Lower leg skin (tissue), 4 donors: ENCODE data around the gene PORCN. TPM values are rescaled to one million over a fixed set of nuclear protein-coding genes. Genes with fewer than 3 reads are reported as not detected.

Experiments
- DNase-seq, 2 donors: peaks; one replicate each; pipeline ENCODE4 v3.0.0-alpha.2; 2019; ENCODE audit warnings: low spot score in 2 of 2
- H3K4me3 ChIP-seq: fragments of 200-600 bp; sonication (generic); 2 replicates; pipeline ENCODE4 v1.5.1; 2017; ENCODE audit warnings: mild to moderate bottlenecking, low read depth; ENCODE audit not compliant: poor library complexity, severe bottlenecking
- CTCF ChIP-seq, 3 donors: fragments of 450-650 bp; IDR thresholded peaks; one replicate each; pipeline ENCODE4 v1.5.1; 2016; ENCODE audit warnings: antibody characterized with exemption in 3 of 3, mild to moderate bottlenecking in 3 of 3, moderate library complexity in 2 of 3
- POLR2A ChIP-seq, 2 donors: fragments of 450-650 bp; IDR thresholded peaks; one replicate each; pipeline ENCODE4 v1.6.1; 2016 to 2017; ENCODE audit warnings: antibody characterized with exemption in 2 of 2, mild to moderate bottlenecking in 1 of 2, moderate library complexity in 1 of 2
- WGBS, 2 donors: methylation state at CpG; one replicate each; pipeline ENCODE4 v1.1.5; 2018; 5-methylcytosine and 5-hydroxymethylcytosine counted together
- intact Hi-C: fragments of 100-400 bp; cut with DNase I; formaldehyde crosslinking; loops from one replicate; pipeline ENCODE4 v1.15.0; 2023; ENCODE audit warnings: low total_unique reads
- total RNA-seq, 4 donors: library from RNA; depleted of rRNA; stranded (reverse); fragments of >200 nt; gene quantifications; one replicate each; pipeline ENCODE4 v1.1.0, GENCODE V29; 2016

The PORCN gene
- total RNA-seq, 4 donors from 2014 or later, result 18.6 to 32.0 (median 23.2) TPM

GRCh38 chrX:48478806-48479205 lies 30.0 kb upstream of the PORCN start:
- no peak for DNase-seq
- TF ChIP-seq CTCF (IDR thresholded peaks at IDR 0.05) (no peak), POLR2A (IDR thresholded peaks at IDR 0.05) (no peak)
- intact Hi-C loops, result no loop called here
- 78 to 93% methylated on average over 5 of the region's 5 CpGs for WGBS, 2 donors
- no peak overlapping the region for H3K4me3 ChIP-seq

GRCh38 chrX:48480142-48480541 lies 28.6 kb upstream of the PORCN start:
- intact Hi-C loops, result no loop called here
- no peak overlapping the region for H3K4me3 ChIP-seq
- no peak for DNase-seq
- no peak for TF ChIP-seq CTCF (IDR thresholded peaks at IDR 0.05)
- 89 to 96% methylated on average over 3 of the region's 3 CpGs for WGBS, 2 donors

GRCh38 chrX:48480583-48480982 lies 28.2 kb upstream of the PORCN start:
- WGBS, 2 donors, result 89 to 95% methylated on average over 3 of the region's 3 CpGs
- no peak for DNase-seq
- H3K4me3 ChIP-seq, result no peak overlapping the region
- TF ChIP-seq CTCF (IDR thresholded peaks at IDR 0.05) (no peak), POLR2A (IDR thresholded peaks at IDR 0.05) (no peak)
- intact Hi-C loops, result no loop called here

- H3K4me3 ChIP-seq, result no peak overlapping the region
- 60 to 63% methylated on average over 4 to 7 of the region's 7 CpGs for whole genome bisulfite sequencing, 2 donors
- no peak for DNase-seq
- TF ChIP-seq POLR2A (IDR thresholded peaks at IDR 0.05), result no peak
- TF ChIP-seq CTCF (IDR thresholded peaks at IDR 0.05), result no peak
- intact Hi-C loops, result no loop called here
These were observed 26.3 kb upstream of the PORCN start for GRCh38 chrX:48482526-48482925.

- 51 to 81% methylated on average over 3 to 10 of the region's 10 CpGs for WGBS, 2 donors
- no peak for TF ChIP-seq POLR2A (IDR thresholded peaks at IDR 0.05)
- no peak for TF ChIP-seq CTCF (IDR thresholded peaks at IDR 0.05)
- H3K4me3 ChIP-seq, result no peak overlapping the region
- intact Hi-C loops, result no loop called here
- DNase-seq, result no peak
These were observed 21.4 kb upstream of the PORCN start for GRCh38 chrX:48487362-48487798.

GRCh38 chrX:48488034-48488433 lies 20.8 kb upstream of the PORCN start:
- no peak overlapping the region for H3K4me3 ChIP-seq
- DNase-seq, result no peak
- TF ChIP-seq POLR2A (IDR thresholded peaks at IDR 0.05) (no peak), CTCF (IDR thresholded peaks at IDR 0.05) (no peak)
- WGBS, 2 donors, result 85% methylated on average over 3 of the region's 3 CpGs; no CpG with 5 or more reads in 1 of the 2 donors
- intact Hi-C loops, result no loop called here
